Heart right ventricle (tissue), 16 donors: ENCODE data around the gene KPNA6. TPM values are rescaled to one million over a fixed set of nuclear protein-coding genes. Genes with fewer than 3 reads are reported as not detected.

Experiments used
- ATAC-seq, 8 donors: fragments of 200-7000 bp; cut with Tn5 transposase; one replicate each; pipeline ENCODE4 v1.9.1; 2020; ENCODE audit warnings: mild to moderate bottlenecking in 8 of 8, moderate library complexity in 8 of 8, moderate number of reproducible peaks in 1 of 8
- DNase-seq, 2 donors: peaks; one replicate each; pipeline ENCODE4 v3.0.0-alpha.2; 2020
- H3K27ac ChIP-seq, 10 donors: fragments of 200-600 bp; sonication (generic) in 2 of 10; one replicate each; pipeline versions ENCODE4 v1.5.0 to v1.8.0; 2020 to 2022; ENCODE audit warnings: mild to moderate bottlenecking in 3 of 10
- H3K27me3 ChIP-seq, 7 donors: fragments of 200-600 bp; one replicate each; pipeline ENCODE4 v1.8.0; 2021 to 2022; ENCODE audit warnings: mild to moderate bottlenecking in 2 of 7
- H3K36me3 ChIP-seq, 9 donors: fragments of 200-600 bp; sonication (generic) in 1 of 9; one replicate each; pipeline versions ENCODE4 v1.5.0 to v1.8.0; 2020 to 2022; ENCODE audit warnings: mild to moderate bottlenecking in 2 of 9
- H3K4me1 ChIP-seq, 9 donors: fragments of 200-600 bp; sonication (generic) in 1 of 9; one replicate each; pipeline versions ENCODE4 v1.5.0 to v1.8.0; 2020 to 2022; ENCODE audit warnings: mild to moderate bottlenecking in 4 of 9
- H3K4me3 ChIP-seq, 10 donors: fragments of 200-600 bp; sonication (generic) in 2 of 10; one replicate each; pipeline versions ENCODE4 v1.5.0 to v1.8.0; 2020 to 2022; ENCODE audit warnings: mild to moderate bottlenecking in 7 of 10, moderate library complexity in 2 of 10
- H3K9me3 ChIP-seq, 11 donors: fragments of 200-600 bp in 10 of 11; sonication (generic) in 2 of 11; one replicate each; pipeline versions ENCODE4 v1.5.0 to v1.8.0; 2013 to 2022; ENCODE audit warnings: mild to moderate bottlenecking in 2 of 11, control low read depth in 1 of 11, moderate library complexity in 1 of 11
- WGBS, 2 donors: extraction: QIAGEN DNeasy Blood & Tissue Kit; methylation state at CpG; one replicate each; pipeline ENCODE4 v1.1.7; 2013; ENCODE audit warnings: inconsistent platforms in 1 of 2; 5-methylcytosine and 5-hydroxymethylcytosine counted together
- intact Hi-C, 10 donors: fragments of 100-400 bp; cut with DNase I; formaldehyde crosslinking; loops; one replicate each; pipeline versions ENCODE4 v1.11.1 to v1.14.2; 2022
- polyA plus RNA-seq, 2 donors: library from polyadenylated mRNA; stranded (reverse); fragments of 200-250 nt; gene quantifications; one replicate each; pipeline ENCODE4 v1.2.3, GENCODE V29; 2013
- total RNA-seq, 10 donors: library from RNA; stranded (reverse); fragmentation: NEBNext Ultra II Directional in 3 of 10; extraction: Animal tissue kit (Norgen Biotek cat#: 25700) in 3 of 10; gene quantifications; one replicate each; pipeline versions ENCODE4 v1.2.1 to v1.2.4, GENCODE V29; 2021 to 2023
- TF ChIP-seq, protein P1 (sequence below), 9 donors: fragments of 200-600 bp; sonication (generic) in 2 of 9; IDR thresholded peaks; one replicate each; pipeline versions ENCODE4 v1.5.0 to v1.8.0; 2021 to 2022; ENCODE audit warnings: antibody characterized with exemption in 9 of 9, mild to moderate bottlenecking in 5 of 9, moderate library complexity in 1 of 9
- donor health status: Arrhythmogenic right ventricular cardiomyopathy.
- donor health status: ischemic (EF 13 %, LVEDD 7.1; RV severe dilation, severe dysfunction).
- donor health status: healthy with polysubstance abuse.
- donor health status: DM: no; HTN: yes; CAD: no.
- donor health status: DM: no; HTN: no; CAD: no.
- donor health status: ischemic (EF 25% LVEDD 6.9; RV normal size, moderate dysfunction).
- donor health status: ischemic (EF 25% LVEDD 5.7; RV mildly dilated, moderate dysfunction).
- donor health status: healthy.
- donor health status: DM: yes; HTN: yes; CAD: no.
- donor health status: Ischemic cardiomyopathy.
- donor health status: ischemic (EF 35%, LVEDD 5.7; RV mildly dilated, moderate dysfunction).
- donor health status: nonischemic (EF 11% LVEDD 7.7; RV severe dilation, severe dysfunction).
- donor health status: DM: yes; HTN: yes; CAD: no.
- donor health status: PGD.
- donor health status: ischemic (EF 29% LVEDD 5.4; RV normal size, mild dysfunction).
- donor health status: nonischemic (EF 23%, LVEDD 6.1; RV moderate dilation, normal function).

Gene KPNA6
- total and polyA plus RNA-seq, 12 donors, result 10.2 to 92.5 (median 81.7) TPM

DNA sequence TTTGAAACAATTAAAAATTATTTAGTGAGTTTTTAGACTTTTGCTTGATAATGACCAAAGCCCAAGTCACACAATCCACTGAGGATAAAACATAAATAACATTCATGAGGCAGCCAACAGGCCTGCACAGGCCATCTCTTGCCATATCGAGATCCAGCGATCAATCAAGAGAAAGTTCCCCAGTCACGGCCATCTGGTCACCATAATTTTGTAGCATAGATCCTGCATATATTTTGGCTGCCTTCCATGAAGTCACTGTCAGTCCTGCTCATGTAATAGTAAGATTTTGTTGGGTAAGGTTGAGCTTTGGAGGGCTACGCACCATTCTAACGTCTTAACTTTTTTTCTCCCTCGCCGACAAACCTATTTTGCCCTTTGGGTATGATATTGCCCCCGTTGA lies 17.5 kb downstream of the KPNA6 start:
- H3K4me3 ChIP-seq, result no peak overlapping the region
- TF ChIP-seq, protein P1, sequence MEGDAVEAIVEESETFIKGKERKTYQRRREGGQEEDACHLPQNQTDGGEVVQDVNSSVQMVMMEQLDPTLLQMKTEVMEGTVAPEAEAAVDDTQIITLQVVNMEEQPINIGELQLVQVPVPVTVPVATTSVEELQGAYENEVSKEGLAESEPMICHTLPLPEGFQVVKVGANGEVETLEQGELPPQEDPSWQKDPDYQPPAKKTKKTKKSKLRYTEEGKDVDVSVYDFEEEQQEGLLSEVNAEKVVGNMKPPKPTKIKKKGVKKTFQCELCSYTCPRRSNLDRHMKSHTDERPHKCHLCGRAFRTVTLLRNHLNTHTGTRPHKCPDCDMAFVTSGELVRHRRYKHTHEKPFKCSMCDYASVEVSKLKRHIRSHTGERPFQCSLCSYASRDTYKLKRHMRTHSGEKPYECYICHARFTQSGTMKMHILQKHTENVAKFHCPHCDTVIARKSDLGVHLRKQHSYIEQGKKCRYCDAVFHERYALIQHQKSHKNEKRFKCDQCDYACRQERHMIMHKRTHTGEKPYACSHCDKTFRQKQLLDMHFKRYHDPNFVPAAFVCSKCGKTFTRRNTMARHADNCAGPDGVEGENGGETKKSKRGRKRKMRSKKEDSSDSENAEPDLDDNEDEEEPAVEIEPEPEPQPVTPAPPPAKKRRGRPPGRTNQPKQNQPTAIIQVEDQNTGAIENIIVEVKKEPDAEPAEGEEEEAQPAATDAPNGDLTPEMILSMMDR (IDR thresholded peaks at IDR 0.05), result no peak
- WGBS, 2 donors, result 93 to 94% methylated on average over 8 of the region's 8 CpGs
- intact Hi-C loops, result no loop called here
- no peak for DNase-seq
- ATAC-seq, result no peak
- H3K27me3 ChIP-seq, result no peaks in the 10 kb centered on the region
- peaks cover 3 to 66% (median 49%) of the 10 kb centered on the region in 9 donors for H3K4me1 ChIP-seq
- H3K36me3 ChIP-seq, result peaks cover 0 to 6% (median 0%) of the 10 kb centered on the region in 9 donors
- no peaks in the 10 kb centered on the region for H3K9me3 ChIP-seq
- no peak overlapping the region for H3K27ac ChIP-seq

- Histone ChIP-seq H3K27ac (no peak overlapping the region), H3K36me3 (peaks cover 0 to 19% (median 6%) of the 10 kb centered on the region in 9 donors), H3K27me3 (no peaks in the 10 kb centered on the region), H3K4me1 (peaks cover 0 to 60% (median 38%) of the 10 kb centered on the region in 9 donors), H3K4me3 (no peak overlapping the region), H3K9me3 (no peaks in the 10 kb centered on the region)
- intact Hi-C loops, result no loop called here
- 93 to 98% methylated on average over 3 of the region's 3 CpGs for WGBS, 2 donors
- TF ChIP-seq, protein P1 (IDR thresholded peaks at IDR 0.05), result no peak
- no peak for ATAC-seq
- DNase-seq, result no peak
Measured at GRCh38 chr1:32126770-32127169, 18.9 kb downstream of the KPNA6 start.

- ATAC-seq (no peak), DNase-seq (no peak)
- no peaks in the 10 kb centered on the region for H3K9me3 ChIP-seq
- no peaks in the 10 kb centered on the region for H3K27me3 ChIP-seq
- H3K36me3 ChIP-seq, result peaks cover 0 to 25% (median 6%) of the 10 kb centered on the region in 9 donors
- intact Hi-C loops, result no loop called here
- H3K4me1 ChIP-seq, result peaks cover 0 to 51% (median 30%) of the 10 kb centered on the region in 9 donors
- H3K27ac ChIP-seq, result peak overlapping the region in 2 of 10 donors; percentile 7 to 19
- WGBS, 2 donors, result 62 to 70% methylated on average over 4 of the region's 4 CpGs
- no peak overlapping the region for H3K4me3 ChIP-seq
- TF ChIP-seq, protein P1 (IDR thresholded peaks at IDR 0.05), result peak in 1 of 9 donors; percentile 10
Measured at GRCh38 chr1:32127409-32128198, 19.7 kb downstream of the KPNA6 start.

- H3K4me3 ChIP-seq, result no peak overlapping the region
- ATAC-seq (no peak), DNase-seq (no peak)
- no peaks in the 10 kb centered on the region for H3K27me3 ChIP-seq
- H3K27ac ChIP-seq, result no peak overlapping the region
- H3K9me3 ChIP-seq, result no peaks in the 10 kb centered on the region
- WGBS, 2 donors, result 30 to 48% methylated on average over 1 of the region's 1 CpG
- H3K36me3 ChIP-seq, result peaks cover 0 to 25% (median 6%) of the 10 kb centered on the region in 9 donors
- H3K4me1 ChIP-seq, result peaks cover 3 to 50% (median 25%) of the 10 kb centered on the region in 9 donors
- TF ChIP-seq, protein P1 (IDR thresholded peaks at IDR 0.05), result no peak
- intact Hi-C loops, result no loop called here
Measured at GRCh38 chr1:32128479-32128878, 20.6 kb downstream of the KPNA6 start.
